Smooth muscle cell (in vitro differentiated cells): ENCODE data around the gene TPI1. TPM values are rescaled to one million over a fixed set of nuclear protein-coding genes. Genes with fewer than 3 reads are reported as not detected.

Experiments
- DNase-seq: peaks from one replicate; lab custom pipeline; 2025; ENCODE audit not compliant: unreplicated experiment; lab: John Stamatoyannopoulos, UW
- H2AFZ ChIP-seq: fragments of 200-600 bp; sonication (generic); 2 replicates; pipeline ENCODE4 v1.6.0; 2016; ENCODE audit warnings: antibody characterized with exemption, low read depth, mild to moderate bottlenecking
- H3F3A ChIP-seq: fragments of 200-600 bp; sonication (generic); 2 replicates; pipeline ENCODE4 v1.6.0; 2017; ENCODE audit warnings: antibody characterized with exemption, low read depth
- H3K27ac ChIP-seq: fragments of 200-600 bp; sonication (generic); 2 replicates; pipeline ENCODE4 v1.5.1; 2016; ENCODE audit warnings: low read depth, mild to moderate bottlenecking
- H3K27me3 ChIP-seq: fragments of 200-600 bp; sonication (generic); 2 replicates; pipeline ENCODE4 v1.6.1; 2016; ENCODE audit warnings: low read depth, mild to moderate bottlenecking
- H3K36me3 ChIP-seq: fragments of 200-600 bp; sonication (generic); 2 replicates; pipeline ENCODE4 v1.5.1; 2016; ENCODE audit warnings: low read depth
- H3K4me1 ChIP-seq: fragments of 200-600 bp; sonication (generic); 2 replicates; pipeline ENCODE4 v1.5.1; 2016; ENCODE audit warnings: low read depth
- H3K4me2 ChIP-seq: fragments of 200-600 bp; sonication (generic); 2 replicates; pipeline ENCODE4 v1.6.0; 2016; ENCODE audit warnings: mild to moderate bottlenecking
- H3K4me3 ChIP-seq: fragments of 200-600 bp; sonication (generic); 2 replicates; pipeline ENCODE4 v1.5.1; 2016; ENCODE audit warnings: mild to moderate bottlenecking
- H3K79me2 ChIP-seq: fragments of 200-600 bp; sonication (generic); 2 replicates; pipeline ENCODE4 v1.6.0; 2016; ENCODE audit warnings: low read depth, mild to moderate bottlenecking
- H3K9ac ChIP-seq: fragments of 200-600 bp; sonication (generic); 2 replicates; pipeline ENCODE4 v1.6.0; 2016; ENCODE audit warnings: low read depth
- H3K9me3 ChIP-seq: fragments of 200-600 bp; sonication (generic); replicated peaks from 2 replicates; pipeline ENCODE4 v1.5.1; 2016; ENCODE audit warnings: low read depth
- H4K20me1 ChIP-seq: fragments of 200-600 bp; sonication (generic); 2 replicates; pipeline ENCODE4 v1.6.0; 2016; ENCODE audit warnings: low read depth
- WGBS: methylation state at CpG from one replicate; pipeline ENCODE4 v1.1.7; 2016; ENCODE audit warnings: low lambda C conversion rate; 5-methylcytosine and 5-hydroxymethylcytosine counted together
- polyA plus RNA-seq: library from polyadenylated mRNA; unstranded; fragments of >200 nt; fragmentation: Nextera tagmentation; extraction: Ambion mirVana; gene quantifications from 2 replicates; pipeline ENCODE4 v1.2.1, GENCODE V29; 2016
- total RNA-seq: library from RNA; depleted of rRNA; stranded (reverse); fragments of >200 nt; gene quantifications from 2 replicates; pipeline ENCODE4 v1.2.3, GENCODE V29; 2014
- TF ChIP-seq, protein P1 (sequence below): fragments of 200-600 bp; sonication (generic); IDR thresholded peaks from 2 replicates; pipeline ENCODE4 v1.5.1; 2017; ENCODE audit warnings: borderline replicate concordance, mild to moderate bottlenecking, antibody characterized with exemption; ENCODE audit not compliant: insufficient read depth, poor library complexity, severe bottlenecking

Gene TPI1
- total and polyA plus RNA-seq, 2 experiments from 2014 or later = 1,199 to 2,097 TPM

DNA sequence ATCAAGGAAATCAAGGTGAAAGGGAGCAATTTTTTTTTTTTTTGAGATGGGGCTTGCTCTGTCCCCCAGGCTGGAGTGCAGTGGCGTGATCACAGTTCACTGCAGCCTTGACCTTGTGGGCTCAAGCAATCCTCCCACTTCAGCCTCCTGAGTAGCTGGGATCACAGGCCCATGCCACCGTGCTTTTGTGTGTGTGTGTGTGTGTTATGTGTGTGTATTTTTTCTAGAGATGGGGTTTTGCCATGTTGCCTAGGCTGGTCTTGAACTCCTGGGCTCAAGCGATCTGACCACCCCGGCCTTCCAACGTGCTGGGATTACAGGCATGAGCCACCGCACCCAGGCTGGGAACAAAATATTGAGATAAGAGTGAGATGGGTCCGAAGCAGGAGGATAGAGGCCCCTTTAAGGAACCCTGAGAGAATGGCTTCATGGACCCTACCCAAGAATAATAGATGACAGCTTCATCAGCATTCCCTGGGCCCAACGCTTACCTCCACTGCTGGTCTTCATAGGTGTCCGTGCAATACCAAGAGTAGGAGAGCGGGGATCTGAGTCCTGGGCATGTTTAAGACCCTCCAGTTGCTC is 17.3 kb upstream of the TPI1 start:
- Histone ChIP-seq H3K27me3 (no peaks in the 10 kb centered on the region), H3K36me3 (no peaks in the 10 kb centered on the region), H3K4me1 (no peaks in the 10 kb centered on the region), H3K4me3 (no peak overlapping the region), H3K9me3 (no peaks in the 10 kb centered on the region), H4K20me1 (peaks cover 3% of the 10 kb centered on the region), H3K79me2 (peaks cover 15% of the 10 kb centered on the region), H2AFZ (no peak overlapping the region), H3K27ac (no peak overlapping the region), H3K9ac (no peak overlapping the region), H3F3A (peaks cover 7% of the 10 kb centered on the region), H3K4me2 (peak overlapping the region; percentile 84)
- TF ChIP-seq, protein P1, sequence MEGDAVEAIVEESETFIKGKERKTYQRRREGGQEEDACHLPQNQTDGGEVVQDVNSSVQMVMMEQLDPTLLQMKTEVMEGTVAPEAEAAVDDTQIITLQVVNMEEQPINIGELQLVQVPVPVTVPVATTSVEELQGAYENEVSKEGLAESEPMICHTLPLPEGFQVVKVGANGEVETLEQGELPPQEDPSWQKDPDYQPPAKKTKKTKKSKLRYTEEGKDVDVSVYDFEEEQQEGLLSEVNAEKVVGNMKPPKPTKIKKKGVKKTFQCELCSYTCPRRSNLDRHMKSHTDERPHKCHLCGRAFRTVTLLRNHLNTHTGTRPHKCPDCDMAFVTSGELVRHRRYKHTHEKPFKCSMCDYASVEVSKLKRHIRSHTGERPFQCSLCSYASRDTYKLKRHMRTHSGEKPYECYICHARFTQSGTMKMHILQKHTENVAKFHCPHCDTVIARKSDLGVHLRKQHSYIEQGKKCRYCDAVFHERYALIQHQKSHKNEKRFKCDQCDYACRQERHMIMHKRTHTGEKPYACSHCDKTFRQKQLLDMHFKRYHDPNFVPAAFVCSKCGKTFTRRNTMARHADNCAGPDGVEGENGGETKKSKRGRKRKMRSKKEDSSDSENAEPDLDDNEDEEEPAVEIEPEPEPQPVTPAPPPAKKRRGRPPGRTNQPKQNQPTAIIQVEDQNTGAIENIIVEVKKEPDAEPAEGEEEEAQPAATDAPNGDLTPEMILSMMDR = no peak
- 86% methylated on average over 10 of the region's 10 CpGs for WGBS
- no peak for DNase-seq

DNA sequence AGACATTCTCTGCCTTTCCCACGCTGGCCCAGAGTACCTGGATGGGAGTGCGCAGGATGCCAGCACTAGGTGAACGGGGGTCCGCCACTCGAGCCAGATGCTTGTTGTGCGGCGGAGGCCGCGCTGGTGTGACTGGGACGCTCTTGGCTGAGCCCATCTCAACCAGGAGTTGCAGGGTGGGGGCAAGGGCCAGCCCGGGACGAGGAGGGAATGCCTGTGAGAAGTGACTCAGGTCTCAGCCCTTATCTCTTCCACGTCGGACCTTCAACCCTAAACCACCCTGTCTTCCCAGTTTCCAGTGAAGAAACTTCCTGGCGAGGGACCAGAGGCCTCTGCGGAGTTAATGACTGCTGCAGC is 16.6 kb upstream of the TPI1 start:
- H3F3A ChIP-seq = peaks cover 7% of the 10 kb centered on the region
- H3K4me1 ChIP-seq = no peaks in the 10 kb centered on the region
- TF ChIP-seq, protein P1 = no peak
- H3K4me2 ChIP-seq = peak overlapping the region; percentile 84
- peak overlapping the region; percentile 69 for H3K4me3 ChIP-seq
- no peaks in the 10 kb centered on the region for H3K27me3 ChIP-seq
- H2AFZ ChIP-seq = no peak overlapping the region
- no peaks in the 10 kb centered on the region for H3K9me3 ChIP-seq
- no peak for DNase-seq
- WGBS = 15% methylated on average over 16 of the region's 16 CpGs
- H3K9ac ChIP-seq = no peak overlapping the region
- peaks cover 20% of the 10 kb centered on the region for H3K79me2 ChIP-seq
- H4K20me1 ChIP-seq = peaks cover 3% of the 10 kb centered on the region
- H3K27ac ChIP-seq = no peak overlapping the region
- H3K36me3 ChIP-seq = no peaks in the 10 kb centered on the region

DNA sequence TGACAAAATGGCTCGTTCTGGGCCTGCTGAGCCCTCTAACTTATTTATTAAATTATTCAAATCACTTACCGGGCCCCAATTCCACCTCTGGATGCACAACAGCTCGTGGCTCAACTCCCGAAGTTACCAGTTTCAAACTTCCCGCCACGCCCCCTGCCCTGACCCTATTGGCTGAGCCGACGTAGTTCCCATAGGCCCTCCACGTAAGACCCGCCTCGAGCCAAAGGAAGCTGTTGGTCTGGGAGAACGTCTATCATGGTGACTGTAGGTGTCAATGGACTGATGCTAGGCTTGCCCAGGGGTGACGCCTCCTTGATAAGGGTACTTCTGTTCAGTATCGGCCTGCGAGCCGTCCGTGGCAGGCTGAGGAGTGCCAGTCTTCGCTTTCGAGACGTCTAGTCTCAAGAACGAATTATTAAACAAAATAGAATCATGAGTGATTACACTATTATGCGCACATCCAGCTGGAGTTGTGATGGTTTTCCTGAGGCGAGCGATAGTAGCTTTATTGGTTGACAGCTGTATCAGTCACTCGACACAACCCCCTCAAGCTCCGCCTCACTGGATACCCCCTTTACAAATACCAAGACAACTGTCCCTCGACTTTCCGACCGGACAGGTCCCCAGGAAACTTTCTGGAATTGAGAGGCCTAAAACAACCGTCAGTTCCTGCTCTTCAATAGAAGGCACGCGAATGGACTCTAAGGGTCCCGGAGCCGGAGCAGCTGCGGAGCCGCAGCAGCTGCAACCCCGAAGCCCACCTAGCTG is 16.0 kb upstream of the TPI1 start, which contains the start of gene CDCA3:
TSS of gene CDCA3 (minus strand) at position 134 of the 768 bp plus-strand sequence. CDS start 334 bp downstream, outside the sequence.
- TF ChIP-seq, protein P1 = no peak
- no peaks in the 10 kb centered on the region for H3K4me1 ChIP-seq
- peaks cover 3% of the 10 kb centered on the region for H4K20me1 ChIP-seq
- DNase-seq = peak; percentile 93
- H3K4me3 ChIP-seq = peak within 1 kb of the TSS; percentile 69
- H3K9ac ChIP-seq = peak within 1 kb of the TSS; percentile 35
- peaks cover 20% of the 10 kb centered on the region for H3K79me2 ChIP-seq
- H3K27me3 ChIP-seq = no peaks in the 10 kb centered on the region
- under 1% methylated on average over 37 of the region's 37 CpGs for WGBS
- no peaks in the 10 kb centered on the region for H3K36me3 ChIP-seq
- peaks cover 7% of the 10 kb centered on the region for H3F3A ChIP-seq
- H3K27ac ChIP-seq = peak within 1 kb of the TSS; percentile 82
- H2AFZ ChIP-seq = peak within 1 kb of the TSS; percentile 65
- no peaks in the 10 kb centered on the region for H3K9me3 ChIP-seq
- H3K4me2 ChIP-seq = peak within 1 kb of the TSS; percentile 84
